Glutamatergic neuron (in vitro differentiated cells): ENCODE measurements around the gene RAB35. TPM values are rescaled to one million over a fixed set of nuclear protein-coding genes. Genes with fewer than 3 reads are reported as not detected.

ENCODE experiments used
- DNase-seq: peaks from one replicate; pipeline ENCODE4 v3.0.0; 2022
- H3K27ac Mint-ChIP-seq: one replicate; pipeline ENCODE4 v1.8.0; 2020; ENCODE audit warnings: mild to moderate bottlenecking, mixed read lengths, inconsistent platforms; ENCODE audit not compliant: unreplicated experiment
- H3K27me3 Mint-ChIP-seq: one replicate; pipeline ENCODE4 v1.8.0; 2020; ENCODE audit warnings: mild to moderate bottlenecking, moderate library complexity, mixed read lengths, inconsistent platforms; ENCODE audit not compliant: unreplicated experiment
- H3K36me3 Mint-ChIP-seq: one replicate; pipeline ENCODE4 v1.8.0; 2020; ENCODE audit warnings: mild to moderate bottlenecking, mixed read lengths, inconsistent platforms; ENCODE audit not compliant: unreplicated experiment
- H3K4me1 Mint-ChIP-seq: one replicate; pipeline ENCODE4 v1.8.0; 2020; ENCODE audit warnings: mild to moderate bottlenecking, low read depth, mixed read lengths, inconsistent platforms; ENCODE audit not compliant: unreplicated experiment
- H3K4me3 Mint-ChIP-seq: one replicate; pipeline ENCODE4 v1.8.0; 2020; ENCODE audit warnings: mild to moderate bottlenecking, mixed read lengths, inconsistent platforms; ENCODE audit not compliant: unreplicated experiment
- H3K9me3 Mint-ChIP-seq: one replicate; pipeline ENCODE4 v1.8.0; 2020; ENCODE audit warnings: mild to moderate bottlenecking, moderate library complexity, mixed read lengths, inconsistent platforms; ENCODE audit not compliant: unreplicated experiment
- total RNA-seq: library from RNA; stranded (reverse); fragmentation: NEBNext Ultra II Directional; extraction: Animal tissue kit (Norgen Biotek cat#: 25700); gene quantifications from one replicate; pipeline ENCODE4 v1.2.1, GENCODE V29; 2021; ENCODE audit not compliant: unreplicated experiment
- TF ChIP-seq, protein P1 (sequence below): fragments of 200-600 bp; sonication (generic); IDR thresholded peaks from one replicate; pipeline ENCODE4 v1.5.0; 2021; ENCODE audit not compliant: partially characterized antibody, unreplicated experiment

The RAB35 gene
- total RNA-seq, 1 donor from 2014 or later = 57.2 TPM

DNA sequence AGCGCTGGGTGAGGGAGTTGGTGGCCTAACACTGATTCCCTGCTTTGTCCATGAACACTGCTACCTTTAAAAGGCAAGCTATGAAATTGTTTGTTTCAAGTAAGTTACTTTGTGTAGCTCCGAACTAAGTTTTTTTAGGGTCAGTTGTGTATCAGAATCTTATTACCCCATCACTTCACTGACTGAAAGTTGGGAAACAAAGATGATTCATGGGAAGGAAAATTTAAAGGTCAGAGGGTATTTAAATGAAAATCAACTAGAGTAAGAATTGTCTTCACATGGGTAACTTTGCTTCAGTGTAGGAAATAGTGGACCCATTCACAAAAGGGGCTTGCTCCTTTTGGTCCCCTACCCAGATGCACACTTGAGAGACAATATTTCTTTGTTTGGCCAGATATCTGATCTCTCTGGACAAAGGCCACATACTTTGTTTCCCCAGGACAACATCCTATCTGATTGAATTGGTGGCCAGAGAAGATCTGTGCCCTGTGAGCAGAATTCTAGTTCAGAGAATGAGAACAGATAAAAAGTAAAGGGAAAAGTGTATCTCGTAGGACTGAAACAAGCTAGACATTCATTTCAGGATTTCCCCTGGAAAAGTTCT lies 53.5 kb downstream of the RAB35 start:
- H3K36me3 Mint-ChIP-seq = no peaks in the 10 kb centered on the region
- TF ChIP-seq, protein P1, sequence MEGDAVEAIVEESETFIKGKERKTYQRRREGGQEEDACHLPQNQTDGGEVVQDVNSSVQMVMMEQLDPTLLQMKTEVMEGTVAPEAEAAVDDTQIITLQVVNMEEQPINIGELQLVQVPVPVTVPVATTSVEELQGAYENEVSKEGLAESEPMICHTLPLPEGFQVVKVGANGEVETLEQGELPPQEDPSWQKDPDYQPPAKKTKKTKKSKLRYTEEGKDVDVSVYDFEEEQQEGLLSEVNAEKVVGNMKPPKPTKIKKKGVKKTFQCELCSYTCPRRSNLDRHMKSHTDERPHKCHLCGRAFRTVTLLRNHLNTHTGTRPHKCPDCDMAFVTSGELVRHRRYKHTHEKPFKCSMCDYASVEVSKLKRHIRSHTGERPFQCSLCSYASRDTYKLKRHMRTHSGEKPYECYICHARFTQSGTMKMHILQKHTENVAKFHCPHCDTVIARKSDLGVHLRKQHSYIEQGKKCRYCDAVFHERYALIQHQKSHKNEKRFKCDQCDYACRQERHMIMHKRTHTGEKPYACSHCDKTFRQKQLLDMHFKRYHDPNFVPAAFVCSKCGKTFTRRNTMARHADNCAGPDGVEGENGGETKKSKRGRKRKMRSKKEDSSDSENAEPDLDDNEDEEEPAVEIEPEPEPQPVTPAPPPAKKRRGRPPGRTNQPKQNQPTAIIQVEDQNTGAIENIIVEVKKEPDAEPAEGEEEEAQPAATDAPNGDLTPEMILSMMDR = no peak
- H3K27me3 Mint-ChIP-seq = no peaks in the 10 kb centered on the region
- no peak overlapping the region for H3K4me3 Mint-ChIP-seq
- peaks cover 4% of the 10 kb centered on the region for H3K4me1 Mint-ChIP-seq
- no peak overlapping the region for H3K27ac Mint-ChIP-seq
- no peaks in the 10 kb centered on the region for H3K9me3 Mint-ChIP-seq
- no peak for DNase-seq

DNA sequence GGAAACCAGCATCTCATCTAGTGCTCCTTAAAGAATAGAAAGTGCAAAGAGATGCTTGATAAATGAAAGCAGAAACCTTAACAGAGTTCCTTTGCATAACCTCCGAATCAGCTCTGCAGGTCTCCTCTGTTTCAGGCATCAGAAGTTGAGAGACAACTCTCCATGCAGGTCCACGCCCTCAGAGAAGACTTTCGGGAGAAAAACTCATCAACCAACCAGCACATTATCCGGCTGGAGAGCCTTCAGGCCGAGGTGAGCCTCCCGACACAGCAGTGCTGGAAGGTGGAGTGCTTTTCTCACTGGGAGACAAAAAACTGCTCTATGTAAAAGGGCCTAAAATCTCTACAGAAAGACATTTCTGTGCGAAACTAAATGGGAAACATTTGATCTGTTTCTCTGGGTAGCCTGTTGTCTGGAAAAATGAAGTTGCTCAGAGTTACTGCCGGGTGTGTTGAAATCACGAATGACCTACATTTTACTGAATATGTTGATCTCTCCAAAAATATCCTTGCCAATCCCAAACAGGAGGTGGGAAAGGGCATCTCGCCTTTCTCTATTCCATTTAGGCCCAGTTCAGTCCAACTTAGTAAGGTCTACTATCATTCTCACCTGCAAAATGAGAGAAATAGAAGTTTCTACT lies 54.9 kb downstream of the RAB35 start:
- no peak overlapping the region for H3K27ac Mint-ChIP-seq
- H3K27me3 Mint-ChIP-seq = no peaks in the 10 kb centered on the region
- TF ChIP-seq, protein P1 = no peak
- H3K4me1 Mint-ChIP-seq = peaks cover 4% of the 10 kb centered on the region
- no peaks in the 10 kb centered on the region for H3K36me3 Mint-ChIP-seq
- no peaks in the 10 kb centered on the region for H3K9me3 Mint-ChIP-seq
- no peak for DNase-seq
- H3K4me3 Mint-ChIP-seq = no peak overlapping the region

DNA sequence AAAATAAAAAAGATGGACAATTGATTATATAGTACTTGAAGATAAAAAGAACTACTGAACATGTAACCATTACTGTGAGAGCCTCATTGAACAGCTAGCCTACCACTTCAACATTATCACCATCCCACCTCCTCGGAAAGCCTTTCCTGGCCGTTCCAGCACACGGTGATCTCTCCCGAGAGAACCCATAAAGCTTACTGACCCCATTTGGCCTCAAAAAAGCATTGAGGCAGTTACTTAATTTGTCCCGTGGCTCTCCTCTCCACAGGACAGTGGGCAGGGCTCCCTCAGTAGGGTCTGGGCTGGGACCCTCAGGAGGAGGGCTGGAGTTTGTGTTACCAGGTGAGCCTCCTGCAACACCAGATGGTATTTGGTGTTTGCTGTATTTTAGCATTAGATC lies 55.8 kb downstream of the RAB35 start:
- H3K27me3 Mint-ChIP-seq = no peaks in the 10 kb centered on the region
- H3K4me3 Mint-ChIP-seq = no peak overlapping the region
- no peaks in the 10 kb centered on the region for H3K36me3 Mint-ChIP-seq
- TF ChIP-seq, protein P1 = no peak
- no peaks in the 10 kb centered on the region for H3K9me3 Mint-ChIP-seq
- no peak overlapping the region for H3K27ac Mint-ChIP-seq
- peaks cover 4% of the 10 kb centered on the region for H3K4me1 Mint-ChIP-seq
- DNase-seq = no peak

DNA sequence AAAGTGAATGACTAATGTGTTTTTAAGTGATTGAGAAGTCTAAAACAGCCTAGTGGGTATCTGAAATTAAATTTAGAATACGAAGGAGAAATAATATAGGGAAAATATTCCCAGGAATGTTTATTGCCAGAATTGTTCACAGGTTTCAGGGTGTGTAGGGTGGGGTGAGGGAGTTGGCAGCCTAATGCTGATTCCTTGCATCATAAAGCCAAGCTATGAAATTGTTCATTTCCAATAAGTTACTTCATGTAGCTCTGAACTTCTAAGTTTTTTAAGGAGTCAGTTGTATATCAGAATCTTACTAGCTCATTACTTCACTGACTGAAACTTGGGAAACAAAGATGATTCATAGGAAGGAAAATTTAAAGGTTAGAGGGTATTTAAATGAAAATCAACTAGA lies 56.4 kb downstream of the RAB35 start:
- no peaks in the 10 kb centered on the region for H3K36me3 Mint-ChIP-seq
- H3K4me1 Mint-ChIP-seq = peaks cover 4% of the 10 kb centered on the region
- no peak for DNase-seq
- H3K27ac Mint-ChIP-seq = no peak overlapping the region
- no peaks in the 10 kb centered on the region for H3K9me3 Mint-ChIP-seq
- TF ChIP-seq, protein P1 = no peak
- H3K4me3 Mint-ChIP-seq = no peak overlapping the region
- no peaks in the 10 kb centered on the region for H3K27me3 Mint-ChIP-seq

DNA sequence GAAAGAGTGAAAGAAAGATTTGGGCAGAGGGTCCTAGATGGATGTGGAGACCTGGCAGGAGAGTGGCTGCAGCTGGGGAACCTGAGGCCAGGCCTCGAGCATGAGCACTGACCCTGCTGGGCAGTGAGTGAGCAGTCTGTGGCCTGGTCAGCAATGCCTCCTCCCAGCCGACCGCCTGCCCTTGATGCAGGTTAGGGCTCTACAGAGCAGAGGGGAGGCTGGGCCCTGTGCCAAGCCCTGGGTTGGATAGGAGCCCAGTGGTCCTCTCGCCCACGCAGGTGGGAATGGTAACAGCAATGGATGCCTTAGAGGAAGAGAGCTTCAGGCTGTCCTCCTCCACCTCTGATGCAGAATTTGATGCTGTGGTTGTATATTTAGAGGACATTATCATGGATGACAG lies 59.8 kb downstream of the RAB35 start:
- Mint-ChIP-seq H3K27me3 (no peaks in the 10 kb centered on the region), H3K9me3 (peaks cover 2% of the 10 kb centered on the region), H3K36me3 (no peaks in the 10 kb centered on the region), H3K27ac (no peak overlapping the region), H3K4me1 (peaks cover 4% of the 10 kb centered on the region), H3K4me3 (no peak overlapping the region)
- TF ChIP-seq, protein P1 = no peak
- DNase-seq = no peak
